Panc1 (cell line): ENCODE data around the gene USP19. TPM values are rescaled to one million over a fixed set of nuclear protein-coding genes. Genes with fewer than 3 reads are reported as not detected.

Source experiments
- ATAC-seq: fragments of 200-7000 bp; cut with Tn5 transposase; 2 replicates; pipeline ENCODE4 v1.9.1; 2020; ENCODE audit warnings: mild to moderate bottlenecking, moderate library complexity
- BruUV-seq: library from RNA; stranded (reverse); fragments of 400-500 nt; replicated peaks from 2 replicates; lab custom pipeline; 2021; lab: Mats Ljungman, UMichigan
- CTCF ChIA-PET: fragments of 300-600 bp; sonication (Branson Sonifier 250); formaldehyde crosslinking; loops from one replicate; lab custom pipeline; 2022; ENCODE audit warnings: antibody characterized with exemption; lab: Charles Lee
- POLR2A ChIA-PET: fragments of 300-600 bp; sonication (Branson Sonifier 250); formaldehyde crosslinking; loops from one replicate; lab custom pipeline; 2022; ENCODE audit warnings: antibody characterized with exemption; lab: Charles Lee
- DNase-seq: peaks from one replicate; pipeline ENCODE4 v3.0.0-alpha.2; 2010; ENCODE audit warnings: low read depth, low spot score
- H3K27ac ChIP-seq: 2 replicates; pipeline ENCODE4 v1.5.1; 2011; ENCODE audit warnings: mild to moderate bottlenecking, low read length, inconsistent platforms
- H3K27me3 ChIP-seq: fragments of 200-500 bp; sonication (Bioruptor generic); 2 replicates; pipeline ENCODE4 v1.6.0; 2014; ENCODE audit warnings: low read length, inconsistent platforms; ENCODE audit not compliant: control insufficient read depth, insufficient read depth
- H3K36me3 ChIP-seq: fragments of 200-500 bp; sonication (Bioruptor generic); 2 replicates; pipeline ENCODE4 v1.5.1; 2014; ENCODE audit warnings: inconsistent platforms, mild to moderate bottlenecking, low read length, moderate library complexity; ENCODE audit not compliant: control insufficient read depth, insufficient read depth
- H3K4me1 ChIP-seq: 2 replicates; pipeline ENCODE4 v1.5.1; 2011; ENCODE audit warnings: inconsistent platforms, mild to moderate bottlenecking, low read length, moderate library complexity; ENCODE audit not compliant: control insufficient read depth, insufficient read depth
- H3K4me3 ChIP-seq, 2 experiments: 2 replicates each; pipeline ENCODE4 v1.5.1; 2011 to 2012; ENCODE audit warnings: low read depth in 2 of 2, low read length in 2 of 2, mild to moderate bottlenecking in 2 of 2, inconsistent platforms in 1 of 2, moderate library complexity in 1 of 2
- H3K9me3 ChIP-seq: fragments of 200-500 bp; sonication (Bioruptor generic); 2 replicates; pipeline ENCODE4 v1.5.1; 2014; ENCODE audit warnings: low read depth, mild to moderate bottlenecking, inconsistent platforms, low read length, moderate library complexity; ENCODE audit not compliant: control insufficient read depth, insufficient read depth
- CTCF ChIP-seq: fragments of 450-650 bp; IDR thresholded peaks from 2 replicates; pipeline ENCODE4 v1.5.1; 2017; ENCODE audit warnings: mild to moderate bottlenecking
- POLR2AphosphoS5 ChIP-seq: IDR thresholded peaks from 2 replicates; pipeline ENCODE4 v1.6.1; 2012; ENCODE audit warnings: mild to moderate bottlenecking, low read depth, low read length, moderate library complexity
- REST ChIP-seq, 2 experiments: IDR thresholded peaks; 2 replicates each; pipeline ENCODE4 v1.6.1; 2011 to 2012; ENCODE audit warnings: low read depth in 2 of 2, control low read depth in 1 of 2, low read length in 1 of 2, mild to moderate bottlenecking in 1 of 2, moderate library complexity in 1 of 2; ENCODE audit not compliant: insufficient read depth in 1 of 2
- SIN3A ChIP-seq: IDR thresholded peaks from 2 replicates; pipeline ENCODE4 v1.6.1; 2012; ENCODE audit warnings: low read depth, mild to moderate bottlenecking, low read length, moderate library complexity, borderline replicate concordance; ENCODE audit not compliant: insufficient read depth
- TCF7L2 ChIP-seq: IDR thresholded peaks from 2 replicates; pipeline ENCODE4 v1.6.1; 2011; ENCODE audit warnings: mild to moderate bottlenecking, low read depth, low read length, inconsistent platforms
- in situ Hi-C: cut with HindIII; loops from 2 replicates; pipeline ENCODE4 v1.10.0; 2016; ENCODE audit warnings: low sequenced_read_pairs, low pct_unique_long_range_greater_than_20kb
- intact Hi-C: fragments of 100-400 bp; cut with micrococcal nuclease; formaldehyde crosslinking; loops from one replicate; pipeline ENCODE4 v1.10.0; 2022; ENCODE audit not compliant: unreplicated experiment
- total RNA-seq: library from RNA; stranded (reverse); gene quantifications from one replicate; pipeline ENCODE4 v1.2.1, GENCODE V29; 2021; ENCODE audit not compliant: unreplicated experiment

The USP19 gene
- total RNA-seq, 1 experiment from 2014 or later = 60.6 TPM

GRCh38 chr3:49148159-49148558 lies 27.5 kb upstream of the USP19 start:
- H3K9me3 ChIP-seq = no peaks in the 10 kb centered on the region
- no peak overlapping the region for H3K4me3 ChIP-seq
- 0 out of 2 replicates have a peak, but pooled peaks have one; percentile 51 for ATAC-seq
- no peaks in the 10 kb centered on the region for H3K4me1 ChIP-seq
- ChIA-PET CTCF (no interaction called here), POLR2A (no interaction called here)
- no peak for DNase-seq
- in situ Hi-C loops (no loop called here), intact Hi-C loops (no loop called here)
- no TSS peak for BruUV-seq
- no peaks in the 10 kb centered on the region for H3K27me3 ChIP-seq
- no peak for TF ChIP-seq CTCF
- no peak for TF ChIP-seq REST (IDR thresholded peaks at IDR 0.05; ENCODE audit: insufficient read depth in 1 of 2, low read depth in 2 of 2, low read length in 1 of 2)
- TF ChIP-seq SIN3A = no peak
- TF ChIP-seq POLR2AphosphoS5 = no peak
- no peak for TF ChIP-seq TCF7L2
- no peak overlapping the region for H3K27ac ChIP-seq
- no peaks in the 10 kb centered on the region for H3K36me3 ChIP-seq

GRCh38 chr3:49140080-49140479 lies 19.5 kb upstream of the USP19 start:
- H3K4me3 ChIP-seq = no peak overlapping the region
- H3K9me3 ChIP-seq = no peaks in the 10 kb centered on the region
- no TSS peak for BruUV-seq
- intact Hi-C loops = no loop called here
- peaks cover 2% of the 10 kb centered on the region; the same call in 1 of the 2 replicates for H3K4me1 ChIP-seq
- in situ Hi-C loops = no loop called here
- no peak for ATAC-seq
- DNase-seq = no peak
- H3K36me3 ChIP-seq = no peaks in the 10 kb centered on the region
- POLR2A ChIA-PET = no interaction called here
- CTCF ChIA-PET = interaction anchor here (0.7 kb wide), 1 partner anchor 19 kb away, joined by 3 read pairs; no protein-coding TSS in a partner anchor
- TF ChIP-seq SIN3A = no peak
- TF ChIP-seq POLR2AphosphoS5 = no peak
- TF ChIP-seq TCF7L2 = no peak
- TF ChIP-seq CTCF = no peak
- TF ChIP-seq REST (IDR thresholded peaks at IDR 0.05; ENCODE audit: insufficient read depth in 1 of 2, low read depth in 2 of 2, low read length in 1 of 2) = no peak
- H3K27ac ChIP-seq = no peak overlapping the region
- no peaks in the 10 kb centered on the region for H3K27me3 ChIP-seq
